ENCODE results near the gene EXOC6B. TPM values are rescaled to one million over a fixed set of nuclear protein-coding genes. Genes with fewer than 3 reads are reported as not detected.

EXOC6B gene
- 19.2 TPM for polyA plus RNA-seq (2013, experiment 1 of 2)
- polyA plus RNA-seq (2013, experiment 2 of 2): 20.0 TPM

GRCh38 chr2:72825257-72826155 is at the start of gene EXOC6B:
Gene EXOC6B (minus strand): TSS chr2:72826033.
- peak; percentile 97 for DNase-seq

DNA sequence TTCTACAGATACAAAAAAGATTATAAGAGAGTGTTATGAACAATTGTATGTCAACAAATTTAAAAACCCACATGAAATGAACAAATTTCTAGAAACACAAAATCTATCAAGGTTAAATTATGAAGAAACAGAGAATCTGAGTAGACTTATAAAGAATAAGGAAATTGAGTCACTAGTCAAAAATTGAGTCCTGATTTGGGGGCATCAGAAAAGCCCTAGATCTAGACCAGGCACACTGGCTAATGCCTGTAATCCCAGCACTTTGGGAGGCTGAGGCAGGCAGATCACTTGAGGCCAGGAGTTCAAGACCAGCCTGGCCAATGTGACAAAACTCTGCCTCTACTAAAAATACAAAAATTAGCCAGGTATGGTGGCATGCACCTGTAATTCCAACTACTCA is 46.0 kb upstream of the EXOC6B start:
- DNase-seq: no peak
- Histone ChIP-seq H2AK5ac (ENCODE audit: low read length) (no peak overlapping the region), H3K4me1 (ENCODE audit: control insufficient read depth, low read depth, low read length) (no peaks in the 10 kb centered on the region), H3K4me2 (ENCODE audit: low read length) (no peak overlapping the region), H3K36me3 (ENCODE audit: control insufficient read depth, insufficient read depth, low read length) (no peaks in the 10 kb centered on the region), H2BK120ac (ENCODE audit: low read depth, low read length) (no peak overlapping the region), H3K18ac (ENCODE audit: low read length) (no peak overlapping the region), H3K79me1 (ENCODE audit: low read length) (no peaks in the 10 kb centered on the region), H3K4ac (ENCODE audit: low read depth, low read length) (no peak overlapping the region), H3K56ac (ENCODE audit: low read length) (no peak overlapping the region), H2BK5ac (ENCODE audit: low read length) (no peak overlapping the region), H3K27me3 (ENCODE audit: insufficient read depth, low read length, poor library complexity) (no peaks in the 10 kb centered on the region), H4K5ac (ENCODE audit: low read length) (no peak overlapping the region), H2BK15ac (replicated peaks; ENCODE audit: low read depth) (no peak overlapping the region), H3K79me2 (ENCODE audit: control insufficient read depth, insufficient read depth, low read length) (no peaks in the 10 kb centered on the region), H3K4me3 (ENCODE audit: low read length) (no peak overlapping the region), H3K27ac (ENCODE audit: low read depth, low read length) (no peak overlapping the region), H4K8ac (ENCODE audit: low read depth, low read length) (no peak overlapping the region), H3K9ac (ENCODE audit: low read length) (no peak overlapping the region), H3K23ac (ENCODE audit: low read length) (no peak overlapping the region)

More at GRCh38 chr2:72825257-72826155, at the start of gene EXOC6B:
- Histone ChIP-seq H3K4me2 (ENCODE audit: low read length) (peak within 1 kb of the TSS; percentile 89), H3K56ac (ENCODE audit: low read length) (peak within 1 kb of the TSS; percentile 92), H2BK5ac (ENCODE audit: low read length) (peak within 1 kb of the TSS; percentile 92), H3K18ac (ENCODE audit: low read length) (peak within 1 kb of the TSS; percentile 88), H2BK120ac (ENCODE audit: low read depth, low read length) (no peak within 1 kb of the TSS), H2BK15ac (replicated peaks; ENCODE audit: low read depth) (no peak within 1 kb of the TSS), H3K4me1 (ENCODE audit: control insufficient read depth, low read depth, low read length) (peaks cover 6% of the 10 kb centered on the region), H3K27me3 (ENCODE audit: insufficient read depth, low read length, poor library complexity) (no peaks in the 10 kb centered on the region), H3K4ac (ENCODE audit: low read depth, low read length) (peak within 1 kb of the TSS; percentile 87), H3K4me3 (ENCODE audit: low read length) (peak within 1 kb of the TSS; percentile 97), H4K8ac (ENCODE audit: low read depth, low read length) (no peak within 1 kb of the TSS), H3K27ac (ENCODE audit: low read depth, low read length) (peak within 1 kb of the TSS; percentile 69), H2AK5ac (ENCODE audit: low read length) (no peak within 1 kb of the TSS), H3K79me2 (ENCODE audit: control insufficient read depth, insufficient read depth, low read length) (peaks cover 3% of the 10 kb centered on the region), H4K5ac (ENCODE audit: low read length) (no peak within 1 kb of the TSS), H3K79me1 (ENCODE audit: low read length) (peaks cover 7% of the 10 kb centered on the region), H3K36me3 (ENCODE audit: control insufficient read depth, insufficient read depth, low read length) (no peaks in the 10 kb centered on the region), H3K9ac (ENCODE audit: low read length) (peak within 1 kb of the TSS; percentile 95), H3K23ac (ENCODE audit: low read length) (peak within 1 kb of the TSS; percentile 11)
- WGBS (ENCODE audit: extremely low coverage, insufficient coverage, low lambda C conversion rate): no CpG with 5 or more reads among the region's 71 CpGs

- no peaks in the 10 kb centered on the region for H3K27me3 ChIP-seq (ENCODE audit: insufficient read depth, low read length, poor library complexity)
- no peak overlapping the region for H4K8ac ChIP-seq (ENCODE audit: low read depth, low read length)
- no peak for DNase-seq
- no peaks in the 10 kb centered on the region for H3K4me1 ChIP-seq (ENCODE audit: control insufficient read depth, low read depth, low read length)
- H3K4ac ChIP-seq (ENCODE audit: low read depth, low read length): no peak overlapping the region
- H2BK15ac ChIP-seq (replicated peaks; ENCODE audit: low read depth): no peak overlapping the region
- H4K5ac ChIP-seq (ENCODE audit: low read length): no peak overlapping the region
- no CpG with 5 or more reads among the region's 1 CpG for WGBS (ENCODE audit: extremely low coverage, insufficient coverage, low lambda C conversion rate)
- H3K23ac ChIP-seq (ENCODE audit: low read length): no peak overlapping the region
- no peak overlapping the region for H3K4me2 ChIP-seq (ENCODE audit: low read length)
- H3K79me1 ChIP-seq (ENCODE audit: low read length): no peaks in the 10 kb centered on the region
- no peak overlapping the region for H2AK5ac ChIP-seq (ENCODE audit: low read length)
- no peak overlapping the region for H3K27ac ChIP-seq (ENCODE audit: low read depth, low read length)
- no peak overlapping the region for H3K4me3 ChIP-seq (ENCODE audit: low read length)
- H3K9ac ChIP-seq (ENCODE audit: low read length): no peak overlapping the region
- H3K79me2 ChIP-seq (ENCODE audit: control insufficient read depth, insufficient read depth, low read length): no peaks in the 10 kb centered on the region
- no peak overlapping the region for H2BK120ac ChIP-seq (ENCODE audit: low read depth, low read length)
- no peak overlapping the region for H3K56ac ChIP-seq (ENCODE audit: low read length)
- no peaks in the 10 kb centered on the region for H3K36me3 ChIP-seq (ENCODE audit: control insufficient read depth, insufficient read depth, low read length)
- H3K18ac ChIP-seq (ENCODE audit: low read length): no peak overlapping the region
- no peak overlapping the region for H2BK5ac ChIP-seq (ENCODE audit: low read length)
Measured at GRCh38 chr2:72871060-72871459, 45.2 kb upstream of the EXOC6B start.

- no peak overlapping the region for H3K9ac ChIP-seq (ENCODE audit: low read length)
- H3K79me2 ChIP-seq (ENCODE audit: control insufficient read depth, insufficient read depth, low read length): no peaks in the 10 kb centered on the region
- WGBS (ENCODE audit: extremely low coverage, insufficient coverage, low lambda C conversion rate): no CpG with 5 or more reads among the region's 2 CpGs
- H3K4me2 ChIP-seq (ENCODE audit: low read length): no peak overlapping the region
- H4K8ac ChIP-seq (ENCODE audit: low read depth, low read length): no peak overlapping the region
- H2BK120ac ChIP-seq (ENCODE audit: low read depth, low read length): no peak overlapping the region
- no peaks in the 10 kb centered on the region for H3K79me1 ChIP-seq (ENCODE audit: low read length)
- DNase-seq: no peak
- H3K4ac ChIP-seq (ENCODE audit: low read depth, low read length): no peak overlapping the region
- H3K4me3 ChIP-seq (ENCODE audit: low read length): no peak overlapping the region
- H3K36me3 ChIP-seq (ENCODE audit: control insufficient read depth, insufficient read depth, low read length): no peaks in the 10 kb centered on the region
- no peak overlapping the region for H3K18ac ChIP-seq (ENCODE audit: low read length)
- H3K27me3 ChIP-seq (ENCODE audit: insufficient read depth, low read length, poor library complexity): no peaks in the 10 kb centered on the region
- H2BK5ac ChIP-seq (ENCODE audit: low read length): no peak overlapping the region
- no peak overlapping the region for H3K23ac ChIP-seq (ENCODE audit: low read length)
- no peak overlapping the region for H2AK5ac ChIP-seq (ENCODE audit: low read length)
- H3K56ac ChIP-seq (ENCODE audit: low read length): no peak overlapping the region
- H2BK15ac ChIP-seq (replicated peaks; ENCODE audit: low read depth): no peak overlapping the region
- H3K27ac ChIP-seq (ENCODE audit: low read depth, low read length): no peak overlapping the region
- no peak overlapping the region for H4K5ac ChIP-seq (ENCODE audit: low read length)
- peaks cover 2% of the 10 kb centered on the region for H3K4me1 ChIP-seq (ENCODE audit: control insufficient read depth, low read depth, low read length)
Measured at GRCh38 chr2:72864500-72864899, 38.7 kb upstream of the EXOC6B start.

GRCh38 chr2:72863046-72863445 is 37.2 kb upstream of the EXOC6B start:
- Histone ChIP-seq H3K4me1 (ENCODE audit: control insufficient read depth, low read depth, low read length) (peaks cover 2% of the 10 kb centered on the region), H4K8ac (ENCODE audit: low read depth, low read length) (no peak overlapping the region), H3K36me3 (ENCODE audit: control insufficient read depth, insufficient read depth, low read length) (no peaks in the 10 kb centered on the region), H3K9ac (ENCODE audit: low read length) (peak overlapping the region; percentile 3), H2AK5ac (ENCODE audit: low read length) (no peak overlapping the region), H3K27me3 (ENCODE audit: insufficient read depth, low read length, poor library complexity) (no peaks in the 10 kb centered on the region), H3K56ac (ENCODE audit: low read length) (peak overlapping the region; percentile 63), H3K79me2 (ENCODE audit: control insufficient read depth, insufficient read depth, low read length) (no peaks in the 10 kb centered on the region), H3K4ac (ENCODE audit: low read depth, low read length) (no peak overlapping the region), H3K79me1 (ENCODE audit: low read length) (no peaks in the 10 kb centered on the region), H2BK15ac (replicated peaks; ENCODE audit: low read depth) (no peak overlapping the region), H3K4me3 (ENCODE audit: low read length) (no peak overlapping the region), H3K23ac (ENCODE audit: low read length) (no peak overlapping the region), H2BK120ac (ENCODE audit: low read depth, low read length) (no peak overlapping the region), H3K27ac (ENCODE audit: low read depth, low read length) (no peak overlapping the region), H3K4me2 (ENCODE audit: low read length) (peak overlapping the region; percentile 71), H3K18ac (ENCODE audit: low read length) (no peak overlapping the region), H2BK5ac (ENCODE audit: low read length) (no peak overlapping the region), H4K5ac (ENCODE audit: low read length) (no peak overlapping the region)
- no CpG with 5 or more reads among the region's 13 CpGs for WGBS (ENCODE audit: extremely low coverage, insufficient coverage, low lambda C conversion rate)
- no peak for DNase-seq
